Skeletal muscle cell (primary cell): Measurements from ENCODE around the gene EIF4B.

Experiments
- DNase-seq: peaks from one replicate; pipeline ENCODE4 v3.0.0-alpha.2; 2010; ENCODE audit warnings: low read depth
- H3K4me3 ChIP-seq: 2 replicates; pipeline ENCODE4 v1.5.1; 2011; ENCODE audit warnings: low read depth, mild to moderate bottlenecking, control low read depth, low read length, moderate library complexity

Gene EIF4B

DNA sequence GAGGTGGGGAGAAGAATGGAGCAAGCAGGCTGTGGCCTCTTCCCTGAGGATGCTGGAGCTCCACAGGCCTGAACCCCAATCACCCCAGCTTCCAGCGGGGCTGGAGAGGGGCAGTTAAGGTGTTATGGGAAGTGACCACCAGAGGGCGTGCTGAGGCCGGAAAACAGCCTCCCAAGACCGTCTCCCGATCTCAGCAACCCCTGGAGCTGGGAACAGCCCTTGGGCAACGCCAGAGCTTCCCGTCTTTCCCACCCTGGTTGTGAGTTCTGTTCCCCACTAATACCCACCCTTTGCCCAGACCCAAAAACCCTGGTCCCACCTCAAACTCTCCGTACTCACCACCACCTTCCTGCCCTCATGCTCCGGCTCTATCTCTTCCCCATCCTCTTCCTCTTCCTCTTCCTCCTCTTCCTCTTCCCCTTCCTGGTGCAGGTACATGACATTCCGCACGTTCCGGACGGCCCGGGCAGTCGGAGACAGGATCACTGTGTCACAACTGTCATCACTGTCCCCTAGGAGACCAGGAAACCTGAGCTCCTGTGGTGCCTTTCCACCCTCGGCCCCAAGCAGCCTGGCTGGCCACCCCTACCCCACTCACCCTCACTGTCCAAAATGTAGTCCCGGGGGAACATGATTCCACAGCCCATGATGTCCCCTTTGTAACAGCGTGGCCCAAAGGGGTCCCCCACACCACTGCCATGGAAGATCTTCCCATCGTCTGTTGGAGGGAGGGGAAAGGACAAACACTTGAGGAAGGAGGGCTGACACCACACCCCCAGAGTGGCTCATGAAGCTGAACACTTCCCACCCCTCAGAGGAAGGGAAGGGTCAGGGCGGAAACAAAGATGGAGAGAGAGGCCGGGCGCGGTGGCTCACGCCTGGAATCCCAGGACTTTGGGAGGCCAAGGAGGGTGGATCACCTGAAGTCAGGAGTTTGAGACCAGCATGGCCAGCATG is 60.0 kb downstream of the EIF4B start:
- DNase-seq, result no peak
- H3K4me3 ChIP-seq, result no peak overlapping the region

DNA sequence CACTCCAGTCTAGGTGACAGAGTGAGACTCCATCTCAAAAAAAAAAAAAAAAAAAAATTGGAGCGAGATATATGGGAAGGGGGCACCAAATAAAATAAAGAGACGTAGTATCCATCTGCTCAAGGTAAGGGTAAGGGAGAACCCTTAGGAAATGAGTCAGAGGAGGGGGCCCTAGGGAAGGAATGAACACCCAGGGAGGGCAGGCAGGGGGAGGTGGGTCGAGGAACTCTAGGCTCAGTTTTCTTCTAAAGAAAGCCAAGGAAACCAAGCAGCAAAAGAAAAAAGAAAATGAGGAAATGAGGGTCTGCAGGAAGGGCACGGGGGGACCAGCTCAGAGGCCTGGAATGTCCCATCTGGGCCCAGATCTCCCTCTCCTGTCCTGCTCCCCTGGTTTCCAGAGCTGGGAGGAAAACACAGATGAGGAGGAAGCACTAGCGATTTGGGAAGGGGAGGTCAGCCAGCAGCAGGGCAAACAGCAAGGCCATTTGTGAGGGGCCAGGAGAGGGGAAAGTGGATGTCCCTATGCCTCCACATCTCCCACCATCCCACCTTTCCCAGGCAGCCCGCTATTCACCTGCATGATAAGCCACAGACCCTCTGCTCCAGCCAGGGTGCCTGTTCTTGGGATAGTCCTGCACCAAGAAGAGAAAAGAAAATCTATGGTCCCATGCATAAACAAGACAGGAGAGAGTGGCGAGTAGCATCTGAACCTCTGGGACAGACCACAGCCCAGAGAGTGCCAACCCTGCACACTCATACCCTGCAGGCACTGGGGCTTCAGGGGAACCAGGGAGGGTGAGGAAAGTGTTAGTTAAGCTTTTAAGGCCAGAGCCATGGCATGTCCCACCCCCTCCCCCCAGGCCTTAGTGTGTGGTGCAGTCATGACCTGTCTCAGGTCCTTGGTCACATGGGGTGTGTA is 61.1 kb downstream of the EIF4B start:
- DNase-seq, result no peak
- no peak overlapping the region for H3K4me3 ChIP-seq

DNA sequence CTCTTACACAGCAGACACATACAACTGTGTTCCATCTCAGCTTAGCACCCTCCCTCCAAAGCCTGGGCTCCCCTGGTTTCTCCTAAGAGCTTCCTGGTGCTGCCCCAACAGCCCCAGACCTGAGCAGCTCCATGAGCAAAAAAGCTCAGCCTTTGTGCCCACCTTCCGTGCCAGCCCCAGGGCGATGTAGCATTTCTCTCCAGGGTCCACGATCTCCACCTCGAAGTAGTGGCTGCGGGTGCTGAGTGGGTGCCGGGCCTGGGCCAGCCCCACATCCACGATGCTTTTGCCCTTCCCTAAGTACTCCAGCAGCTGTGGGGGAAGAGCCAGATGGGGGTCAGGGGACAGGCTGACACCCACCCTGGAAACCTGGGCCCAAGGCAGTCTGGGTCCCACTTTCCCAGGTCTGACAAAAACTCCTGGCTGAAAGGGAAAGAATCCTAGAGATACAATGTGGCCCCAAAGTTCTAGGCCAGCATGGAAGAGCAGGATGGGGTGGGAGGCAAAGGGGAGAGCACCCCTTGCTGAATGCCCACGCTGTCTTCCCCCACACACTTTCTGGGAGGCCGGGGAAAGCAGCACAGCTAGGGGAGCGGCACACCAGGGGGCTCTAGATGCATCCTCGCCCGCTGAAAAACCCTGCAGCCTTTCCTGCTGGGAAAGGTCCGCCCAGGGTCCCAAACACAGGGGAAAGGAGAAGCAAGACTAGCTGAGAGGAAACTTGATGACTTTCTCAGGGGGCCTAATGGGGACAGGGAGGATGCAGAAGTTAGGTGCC is 61.9 kb downstream of the EIF4B start:
- no peak overlapping the region for H3K4me3 ChIP-seq
- DNase-seq, result no peak

DNA sequence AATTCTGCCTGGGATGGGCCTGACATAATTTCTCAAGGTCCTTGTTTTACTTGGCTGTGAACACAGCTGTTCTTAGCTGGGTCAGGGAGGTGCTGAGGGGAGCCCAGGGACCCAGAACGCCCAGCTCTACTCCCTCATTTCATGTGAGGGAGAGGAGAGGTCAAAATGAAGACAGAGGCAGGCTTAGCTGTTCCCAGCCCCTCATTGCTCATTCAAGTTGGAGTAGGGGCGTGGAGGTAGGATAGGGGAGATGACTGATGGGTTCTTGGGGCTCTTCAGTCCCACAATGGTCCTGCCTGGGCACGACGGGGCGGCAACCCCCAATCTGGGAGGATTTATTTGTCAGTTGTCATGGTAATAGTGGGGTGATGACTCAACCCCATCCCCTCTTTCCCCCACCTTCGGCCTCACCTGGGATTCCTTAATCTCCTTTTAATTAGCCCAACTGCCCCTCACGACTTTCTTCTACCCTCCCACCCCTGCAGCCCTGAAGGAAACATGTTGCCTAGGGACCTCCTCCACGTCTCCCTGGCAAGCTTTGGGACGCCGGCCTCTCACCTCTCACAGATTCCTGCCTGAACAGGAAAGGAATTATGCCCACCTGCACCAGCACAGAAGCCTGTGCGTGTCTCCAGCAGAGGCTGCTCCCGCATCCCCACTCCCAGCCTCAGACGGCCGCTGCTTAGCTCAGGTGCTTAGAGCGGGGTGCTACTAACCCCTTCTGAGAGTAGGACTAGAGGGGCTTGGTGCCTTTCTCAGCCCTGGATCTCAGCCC is 62.7 kb downstream of the EIF4B start:
- DNase-seq, result no peak
- no peak overlapping the region for H3K4me3 ChIP-seq

DNA sequence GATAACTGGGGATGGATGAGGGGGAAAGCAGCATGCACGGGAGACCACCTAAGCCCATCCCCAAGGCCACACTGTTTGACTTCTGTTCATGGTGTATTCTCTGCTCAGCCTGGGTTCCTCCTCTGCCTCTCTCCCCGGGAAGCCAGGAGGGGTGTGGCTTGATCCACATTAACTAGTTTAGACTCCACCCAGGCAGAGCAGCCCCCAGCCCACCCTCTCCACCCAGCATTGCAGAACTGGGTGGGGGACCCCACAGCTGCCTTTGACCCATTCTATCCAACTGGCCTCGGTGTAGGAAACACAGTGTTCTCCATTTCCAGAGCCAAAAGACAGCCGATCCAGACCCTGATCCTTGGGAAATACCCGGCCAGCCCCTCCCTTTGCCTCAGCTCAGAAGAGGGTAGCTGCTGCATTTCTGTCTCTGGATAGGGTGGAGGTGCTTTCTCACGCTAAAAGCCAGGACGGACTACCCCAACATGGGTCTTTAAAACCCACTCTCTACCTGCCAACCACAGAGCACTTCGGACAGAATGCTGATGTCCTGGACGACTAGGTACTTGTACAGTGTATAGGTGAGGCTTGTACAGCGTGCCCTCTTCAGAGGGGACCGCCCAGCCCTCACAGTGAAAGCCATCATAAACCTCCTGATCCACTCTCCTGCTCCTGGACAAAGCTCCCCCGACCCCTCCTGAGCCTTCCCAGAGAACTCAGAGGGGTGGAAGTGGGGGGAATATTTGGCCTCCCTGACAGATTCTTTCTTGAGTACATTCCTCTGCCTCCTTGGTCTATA is 63.6 kb downstream of the EIF4B start:
- no peak overlapping the region for H3K4me3 ChIP-seq
- DNase-seq, result no peak

DNA sequence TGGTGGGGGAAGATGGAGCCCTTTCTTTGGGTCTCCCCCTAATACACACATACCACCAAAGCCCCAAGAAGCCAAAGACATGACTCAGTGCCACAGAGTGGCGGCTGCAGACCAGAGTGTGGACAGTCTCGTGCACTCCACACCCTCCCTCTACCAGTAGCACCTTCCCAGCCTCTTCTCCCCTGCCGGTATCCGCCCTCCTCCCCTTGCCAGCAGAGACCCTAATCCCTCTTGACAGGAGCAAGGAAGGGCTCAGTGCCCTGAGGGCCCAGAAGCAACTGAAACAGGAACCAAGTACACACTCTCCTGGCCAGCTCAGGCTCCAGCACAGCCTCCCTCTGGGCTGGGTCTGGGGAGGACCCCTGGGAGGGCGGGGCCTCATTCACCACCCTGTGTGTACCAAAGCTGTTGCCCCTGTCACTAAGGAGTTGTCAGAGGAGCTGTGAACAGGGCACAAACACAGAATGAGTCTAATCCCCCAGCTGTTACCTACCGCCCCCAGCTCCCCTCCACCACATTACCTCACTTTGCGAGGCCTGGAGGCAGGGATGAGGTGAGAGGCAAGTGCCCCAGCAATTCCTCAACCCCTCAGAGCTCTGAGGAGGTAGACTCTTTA is 64.7 kb downstream of the EIF4B start:
- DNase-seq, result no peak
- H3K4me3 ChIP-seq, result no peak overlapping the region

DNA sequence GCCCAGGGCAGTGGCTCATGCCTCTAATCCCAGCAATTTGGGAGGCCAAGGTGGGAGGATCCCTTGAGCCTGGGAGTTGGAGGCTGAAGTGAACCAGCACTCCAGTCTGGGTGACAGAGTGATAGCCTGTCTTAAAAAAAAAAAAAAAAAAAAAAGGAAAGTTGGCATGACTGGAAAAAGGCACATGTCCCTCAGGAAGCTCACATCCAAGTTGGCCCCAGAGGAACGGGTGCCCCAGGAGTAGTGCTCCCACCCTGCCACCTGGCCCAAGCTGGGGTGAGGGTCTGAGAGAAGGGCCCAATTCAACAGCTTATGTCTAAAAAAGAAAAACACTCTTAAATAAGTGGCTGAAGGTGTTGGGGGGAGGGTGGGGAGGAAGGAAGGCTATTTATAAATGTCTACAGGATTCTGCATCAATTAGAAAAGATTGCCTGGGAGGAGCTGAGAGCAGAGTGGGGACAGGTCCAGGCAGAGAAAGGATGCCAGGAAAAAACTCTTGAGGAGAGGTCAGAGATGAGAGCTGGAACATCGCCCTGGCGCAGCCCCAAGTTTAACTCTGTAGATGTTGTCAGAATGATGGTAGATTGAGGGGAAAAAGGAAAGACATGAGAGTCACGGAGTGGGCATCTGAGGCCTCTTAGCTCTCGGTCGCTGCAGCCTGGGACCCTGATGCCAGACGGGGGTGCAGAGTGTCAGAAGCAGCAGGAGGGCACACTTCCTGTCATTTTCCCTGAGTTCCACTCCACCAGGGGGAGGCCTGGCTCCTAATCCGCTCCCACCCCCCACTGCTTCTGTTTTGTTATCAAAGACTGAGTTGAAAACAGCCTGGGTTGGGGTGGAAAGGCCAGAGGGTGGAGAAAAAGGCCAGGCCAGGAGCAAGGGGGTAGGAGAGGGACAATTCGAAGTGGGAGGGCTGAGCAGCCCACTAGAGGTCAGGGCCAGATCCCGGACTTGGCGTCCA is 65.6 kb downstream of the EIF4B start:
- H3K4me3 ChIP-seq, result no peak overlapping the region
- no peak for DNase-seq

DNA sequence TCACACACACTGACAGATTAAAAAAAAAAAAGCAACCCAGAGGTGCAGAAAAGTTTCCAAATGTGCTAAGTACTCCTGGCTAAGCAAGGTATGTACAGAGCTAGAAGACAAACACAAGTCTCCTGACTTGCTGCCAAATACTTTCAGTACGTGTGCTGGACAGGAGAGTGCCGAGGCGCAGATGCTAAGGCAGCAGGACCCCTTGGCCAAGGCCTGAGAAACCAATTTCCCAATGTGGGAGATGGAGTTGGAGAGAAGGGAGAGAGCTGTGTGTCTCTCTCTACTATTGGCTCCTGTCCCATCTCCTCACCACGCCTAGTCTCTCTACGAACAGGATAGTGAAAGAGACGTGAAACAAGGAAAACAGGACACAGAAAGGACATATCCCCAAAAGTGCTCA is 67.6 kb downstream of the EIF4B start:
- no peak overlapping the region for H3K4me3 ChIP-seq
- DNase-seq, result no peak

DNA sequence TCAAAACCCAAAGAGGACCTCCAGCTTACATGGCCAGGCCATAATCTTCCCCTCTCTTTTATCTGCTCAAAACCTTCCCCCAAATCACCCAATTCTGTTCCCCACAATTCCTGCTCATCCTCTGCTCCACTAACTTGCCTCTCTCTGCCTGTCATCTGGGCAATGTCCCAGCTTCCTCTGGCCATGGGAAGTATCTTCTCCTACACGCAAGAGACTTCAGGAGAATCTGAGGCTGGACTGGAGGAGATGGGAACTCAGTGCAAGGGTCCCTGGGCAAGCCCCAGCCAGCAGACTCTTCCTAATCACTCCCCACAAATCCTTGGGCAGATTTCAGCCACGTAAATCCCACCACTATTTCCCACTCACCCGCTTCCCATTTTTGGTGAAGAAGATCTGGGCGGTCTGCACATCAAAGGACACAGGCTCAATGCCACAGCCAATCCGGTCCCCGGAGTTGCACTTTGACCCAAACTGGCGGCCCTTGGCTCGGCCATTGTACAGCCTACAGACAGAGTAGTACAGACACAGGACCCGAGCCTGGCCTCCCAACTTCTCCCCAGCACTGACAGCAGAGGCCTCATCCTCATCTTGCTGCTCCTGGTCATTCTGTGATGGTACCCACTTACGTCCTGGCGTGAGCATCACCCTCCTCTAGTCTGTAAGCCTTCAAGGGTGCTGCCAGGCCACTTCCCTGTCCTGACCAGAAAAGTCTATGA is 68.2 kb downstream of the EIF4B start:
- H3K4me3 ChIP-seq, result no peak overlapping the region

DNA sequence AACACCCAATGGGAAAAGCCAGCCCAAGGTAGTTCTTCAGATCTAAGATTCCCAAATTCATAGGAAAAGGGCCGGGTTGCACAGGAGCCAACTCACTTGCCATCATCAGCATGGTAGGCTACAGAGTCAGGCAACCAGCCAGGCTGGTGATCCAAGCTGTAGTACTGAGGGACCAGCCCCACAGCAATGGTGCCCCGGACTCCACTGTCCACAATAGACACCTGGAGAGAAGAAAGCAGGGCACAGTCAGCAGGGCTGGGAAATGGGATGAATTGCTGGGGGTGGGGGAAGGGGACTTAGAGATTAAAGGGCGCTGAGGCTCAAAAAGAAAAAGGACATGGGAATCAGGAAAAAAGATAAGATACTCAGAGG is 68.7 kb downstream of the EIF4B start:
- DNase-seq, result no peak
- H3K4me3 ChIP-seq, result no peak overlapping the region

More for the DNA sequence above, 68.2 kb downstream of the EIF4B start:
- DNase-seq, result no peak

DNA sequence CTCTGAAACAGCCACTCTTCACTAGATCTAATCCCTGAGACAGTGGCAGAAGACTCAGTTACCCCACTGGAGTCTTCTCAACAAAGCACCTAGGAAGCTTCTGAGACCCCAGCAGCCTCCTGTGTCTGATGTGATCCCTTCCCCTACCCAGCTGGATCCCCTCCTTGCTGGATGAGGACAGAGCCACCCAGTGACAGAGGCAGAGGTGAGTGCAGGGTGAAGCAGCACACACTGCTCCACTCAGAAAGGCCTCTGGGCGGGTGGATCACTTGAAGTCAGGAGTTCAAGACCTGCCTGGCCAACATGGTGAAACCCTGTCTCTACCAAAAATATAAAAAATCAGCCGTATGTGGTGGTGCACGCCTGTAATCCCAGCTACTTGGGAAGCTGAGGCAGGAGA is 70.2 kb downstream of the EIF4B start:
- no peak overlapping the region for H3K4me3 ChIP-seq
- DNase-seq, result no peak

DNA sequence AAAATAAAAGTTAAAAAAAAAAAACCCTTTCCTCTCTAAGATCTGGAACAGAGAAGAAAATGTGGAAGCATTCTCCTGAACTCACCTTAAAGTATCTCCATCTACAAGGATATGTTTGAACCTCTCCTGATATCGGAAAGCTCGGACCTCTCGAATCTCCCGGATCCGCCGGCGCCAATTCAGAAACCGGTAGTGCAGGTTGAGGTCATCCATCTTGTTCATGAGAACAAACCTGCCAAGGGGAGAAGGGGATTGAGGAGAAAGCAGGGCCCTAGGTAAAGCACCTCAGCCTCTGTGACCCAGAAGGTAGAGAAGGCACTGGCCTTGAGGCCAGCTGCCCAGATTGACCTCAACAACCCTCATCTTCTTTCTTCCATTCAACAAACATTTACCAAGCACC is 70.8 kb downstream of the EIF4B start:
- no peak overlapping the region for H3K4me3 ChIP-seq
- no peak for DNase-seq

DNA sequence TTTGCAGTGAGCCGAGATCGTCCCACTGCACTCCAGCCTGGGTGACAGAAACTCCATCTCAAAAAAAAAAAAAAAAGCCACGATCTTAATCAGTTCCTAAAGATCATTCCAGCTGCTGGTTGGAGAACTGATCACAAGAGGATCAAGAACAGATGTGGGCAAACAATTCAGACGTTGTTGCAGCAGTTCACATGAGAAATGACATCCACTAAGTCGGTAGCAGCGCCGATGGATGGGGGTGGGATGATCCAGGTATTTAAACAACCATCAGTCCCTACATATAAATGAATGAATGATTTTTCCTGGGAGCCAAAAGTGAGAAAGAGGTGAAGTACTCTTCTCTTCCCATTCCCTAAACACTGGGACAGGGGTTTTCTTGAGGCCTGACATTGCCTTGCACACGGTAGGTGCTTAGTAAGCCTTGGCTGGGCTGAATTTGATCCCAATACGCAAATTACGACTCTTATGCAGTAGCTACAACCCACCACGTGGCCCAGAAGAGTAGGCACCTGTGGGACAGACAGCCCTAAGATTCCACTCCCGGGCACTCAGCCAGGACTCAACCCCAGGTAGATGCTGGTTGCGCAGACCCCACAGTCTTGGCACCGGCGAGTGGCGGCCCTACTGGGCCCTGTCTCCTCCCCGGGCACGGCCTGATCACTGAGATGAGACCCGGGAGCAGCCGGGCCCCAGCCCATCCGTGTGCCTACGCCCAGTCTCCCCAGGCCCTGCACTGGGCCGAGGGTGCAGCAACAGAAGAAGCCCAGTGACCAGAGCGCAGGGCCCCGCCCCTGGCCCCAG is 72.4 kb downstream of the EIF4B start:
- H3K4me3 ChIP-seq, result peak overlapping the region; percentile 66
- DNase-seq, result no peak

DNA sequence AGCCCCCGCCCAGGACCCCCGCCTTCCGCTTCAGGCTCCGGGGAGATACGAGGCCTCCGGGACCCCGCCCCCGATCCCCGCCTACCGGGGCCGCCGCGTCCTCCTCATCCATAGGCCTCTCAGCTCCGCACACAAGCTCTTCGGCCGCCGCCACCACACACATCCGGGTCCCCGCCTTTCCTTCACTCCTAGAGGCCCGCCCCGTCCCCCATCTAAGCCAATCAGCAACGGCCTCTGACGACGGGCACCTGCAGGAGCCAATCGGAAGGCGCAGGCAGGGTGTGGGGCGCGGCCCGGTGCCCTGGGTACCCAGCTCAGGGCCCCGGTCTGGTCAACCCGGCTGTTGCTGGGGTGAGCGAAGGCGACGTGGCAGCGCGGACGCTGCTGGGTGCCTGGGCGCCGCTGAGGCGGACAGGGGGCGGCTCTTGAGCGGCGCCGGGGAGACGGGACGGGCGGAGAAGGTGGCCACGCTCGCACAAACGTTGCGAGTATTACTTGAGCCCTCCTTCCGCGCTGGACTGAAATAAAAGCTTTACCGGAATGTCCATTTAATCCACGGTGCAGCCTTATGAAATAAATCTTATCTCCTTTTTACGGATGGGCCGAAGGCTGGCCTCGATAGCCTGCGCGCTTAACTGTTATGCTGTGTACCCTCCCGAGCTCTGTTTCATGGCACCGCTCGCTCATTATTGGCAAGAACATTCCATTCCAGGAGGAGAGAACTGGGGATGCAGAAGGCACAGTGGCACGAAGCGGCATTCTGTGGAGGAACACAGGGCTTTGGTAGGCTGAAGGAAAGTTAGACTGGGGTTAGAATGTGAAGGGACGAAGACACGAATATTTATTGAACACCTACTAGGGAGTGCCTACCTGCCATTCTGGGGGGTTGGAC is 73.2 kb downstream of the EIF4B start, which contains the start of gene SPRYD3:
TSS of gene SPRYD3 (minus strand) at position 165 of the 892 bp plus-strand sequence. CDS start at position 108, 57 bp downstream.
- DNase-seq, result peak; percentile 92
- peak within 1 kb of the TSS; percentile 66 for H3K4me3 ChIP-seq
